ENCODE data around the gene GIT2. TPM values are rescaled to one million over a fixed set of nuclear protein-coding genes. Genes with fewer than 3 reads are reported as not detected.

The GIT2 gene
- total and polyA plus RNA-seq, 2 of the 8 experiments (the other 6 are each of a cell fraction or from before 2014, with no cell fraction given), result 9.6 to 20.7 TPM

DNA sequence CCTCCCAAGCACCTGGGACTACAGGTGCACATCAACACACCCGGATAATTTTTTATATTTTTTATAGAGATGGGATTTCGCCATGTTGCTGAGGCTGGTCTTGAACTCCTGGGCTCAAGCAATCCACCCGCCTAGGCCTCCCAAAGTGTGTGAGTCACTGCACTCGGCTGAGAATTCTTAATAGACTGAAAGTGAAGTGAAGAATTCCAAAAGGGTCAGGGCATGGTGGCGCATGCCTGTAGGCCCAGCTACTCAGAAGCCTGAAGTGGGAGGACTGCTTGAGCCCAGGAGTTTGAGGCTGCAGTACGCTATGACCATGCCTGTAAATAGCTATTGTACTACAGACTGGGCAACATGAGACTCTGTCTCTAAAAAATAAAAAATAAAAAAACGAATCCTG is 52.4 kb downstream of the GIT2 start:
- H3K23ac ChIP-seq (ENCODE audit: insufficient read length), result no peak overlapping the region
- H3K36me3 ChIP-seq (ENCODE audit: control insufficient read depth in 2 of 4, insufficient read depth in 4 of 4, low read length in 3 of 4), result peaks cover 0 to under 1% (median under 1%) of the 10 kb centered on the region in 4 experiments; a peak in 1 of 8 replicates
- H2BK5ac ChIP-seq (ENCODE audit: low read depth, low read length), result no peak overlapping the region
- no peak overlapping the region for H4K5ac ChIP-seq (ENCODE audit: insufficient read length, low read depth, low read length)
- no peaks in the 10 kb centered on the region for H4K20me1 ChIP-seq (replicated peaks in 1 of 2; ENCODE audit: control insufficient read depth in 1 of 2, insufficient read depth in 2 of 2, low read length in 2 of 2)
- no peaks in the 10 kb centered on the region for H3K9me3 ChIP-seq (ENCODE audit: insufficient read depth in 2 of 2, low read depth in 1 of 2, low read length in 1 of 2)
- FAIRE-seq (no peak), DNase-seq (ENCODE audit: low read depth in 1 of 2, low spot score in 2 of 2) (no peak)
- H4K8ac ChIP-seq (ENCODE audit: extremely low read depth, insufficient read depth, low read length), result no peak overlapping the region
- H2BK20ac ChIP-seq (ENCODE audit: low read length), result no peak overlapping the region
- no peak overlapping the region for H3K18ac ChIP-seq (ENCODE audit: extremely low read depth, low read length)
- ChIA-PET CTCF (ENCODE audit: partially characterized antibody) (interaction anchor here (0.8 to 2.8 kb wide), 3 partner anchors 10 to 15 kb away, joined by 3 to 12 read pairs (median 4); no protein-coding TSS in a partner anchor), POLR2A (ENCODE audit: partially characterized antibody) (no interaction called here)
- H3K79me1 ChIP-seq (ENCODE audit: low read depth, low read length), result no peaks in the 10 kb centered on the region
- H3K4me1 ChIP-seq (replicated peaks in 1 of 4; ENCODE audit: control insufficient read depth in 3 of 4, insufficient read depth in 4 of 4, low read length in 3 of 4), result peaks cover 7 to 12% (median 8%) of the 10 kb centered on the region in 4 experiments
- no peak overlapping the region for H2BK15ac ChIP-seq (ENCODE audit: low read length)
- no peak overlapping the region for H3K4me3 ChIP-seq (ENCODE audit: extremely low read depth in 1 of 4, insufficient read depth in 2 of 4, low read depth in 3 of 4, low read length in 4 of 4)
- H3K9ac ChIP-seq (replicated peaks in 1 of 4; ENCODE audit: extremely low read depth in 1 of 4, low read depth in 3 of 4, low read length in 3 of 4), result no peak overlapping the region
- H2AFZ ChIP-seq (ENCODE audit: low read length), result no peak overlapping the region
- no peak overlapping the region for H3K4me2 ChIP-seq (ENCODE audit: insufficient read depth in 1 of 2, low read depth in 2 of 2, low read length in 2 of 2)
- no peak overlapping the region for H3K4ac ChIP-seq (replicated peaks; ENCODE audit: insufficient read length, low read depth, low read length)
- WGBS, 2 experiments (ENCODE audit: extremely low coverage in 1 of 2, insufficient coverage in 1 of 2, insufficient read length in 1 of 2, insufficient replicate concordance in 2 of 2, low coverage in 1 of 2, low lambda C conversion rate in 2 of 2, missing lambda C conversion rate in 1 of 2), result 88% methylated on average over 7 of the region's 7 CpGs; no CpG with 5 or more reads in 1 of the 2 experiments
- H3K79me2 ChIP-seq (ENCODE audit: control insufficient read depth in 1 of 2, insufficient read depth in 2 of 2, low read length in 2 of 2), result no peaks in the 10 kb centered on the region
- no peak overlapping the region for H2BK120ac ChIP-seq (replicated peaks; ENCODE audit: low read depth, low read length)
- H2AK5ac ChIP-seq (ENCODE audit: low read depth, low read length), result no peak overlapping the region
- no peak overlapping the region; the same call in 1 of the 2 replicates for H2BK12ac ChIP-seq (ENCODE audit: low read depth, low read length)
- no peak overlapping the region for H4K91ac ChIP-seq (replicated peaks; ENCODE audit: insufficient read length, low read length)
- H3K27me3 ChIP-seq (replicated peaks in 1 of 4; ENCODE audit: control insufficient read depth in 3 of 4, extremely low read depth in 1 of 4, insufficient read depth in 3 of 4, low read length in 3 of 4), result no peaks in the 10 kb centered on the region
- no peak overlapping the region for H3K56ac ChIP-seq (replicated peaks; ENCODE audit: insufficient read length, low read depth, low read length)
- H3K23me2 ChIP-seq (ENCODE audit: low read depth, low read length), result no peaks in the 10 kb centered on the region
- no peak overlapping the region for H3K27ac ChIP-seq (ENCODE audit: low read depth, low read length)
- no peak overlapping the region for H3K14ac ChIP-seq (ENCODE audit: insufficient read length)
- TF ChIP-seq, protein P1, sequence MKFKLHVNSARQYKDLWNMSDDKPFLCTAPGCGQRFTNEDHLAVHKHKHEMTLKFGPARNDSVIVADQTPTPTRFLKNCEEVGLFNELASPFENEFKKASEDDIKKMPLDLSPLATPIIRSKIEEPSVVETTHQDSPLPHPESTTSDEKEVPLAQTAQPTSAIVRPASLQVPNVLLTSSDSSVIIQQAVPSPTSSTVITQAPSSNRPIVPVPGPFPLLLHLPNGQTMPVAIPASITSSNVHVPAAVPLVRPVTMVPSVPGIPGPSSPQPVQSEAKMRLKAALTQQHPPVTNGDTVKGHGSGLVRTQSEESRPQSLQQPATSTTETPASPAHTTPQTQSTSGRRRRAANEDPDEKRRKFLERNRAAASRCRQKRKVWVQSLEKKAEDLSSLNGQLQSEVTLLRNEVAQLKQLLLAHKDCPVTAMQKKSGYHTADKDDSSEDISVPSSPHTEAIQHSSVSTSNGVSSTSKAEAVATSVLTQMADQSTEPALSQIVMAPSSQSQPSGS (IDR thresholded peaks at IDR 0.05; ENCODE audit: low read length), result no peak
- no peak for TF ChIP-seq ASH2L (IDR thresholded peaks at IDR 0.05; ENCODE audit: low read length)
- no peak for TF ChIP-seq MAFK (IDR thresholded peaks at IDR 0.05; ENCODE audit: low read depth, low read length)
- no peak for TF ChIP-seq YY1 (IDR thresholded peaks at IDR 0.05; ENCODE audit: low read depth, low read length)
- no peak for TF ChIP-seq PHF8 (conservative IDR thresholded peaks at IDR 0.05; ENCODE audit: low read depth, low read length)
- no peak for TF ChIP-seq CEBPB (IDR thresholded peaks at IDR 0.05; ENCODE audit: low read depth, low read length)
- TF ChIP-seq NANOG (IDR thresholded peaks at IDR 0.05; ENCODE audit: insufficient read depth, low read depth, low read length, poor library complexity, severe bottlenecking), result no peak
- TF ChIP-seq CBX8 (IDR thresholded peaks at IDR 0.05; ENCODE audit: borderline replicate concordance, low read depth, low read length), result no peak
- TF ChIP-seq SAP30 (IDR thresholded peaks at IDR 0.05; ENCODE audit: insufficient read depth, insufficient replicate concordance, low read length), result no peak
- no peak for TF ChIP-seq CHD1 (IDR thresholded peaks at IDR 0.05; ENCODE audit: low read depth, low read length)
